Right atrium auricular region (tissue), 2 donors: ENCODE results near the gene THSD7A. TPM values are rescaled to one million over a fixed set of nuclear protein-coding genes. Genes with fewer than 3 reads are reported as not detected.

Source experiments
- DNase-seq: peaks from one replicate; pipeline ENCODE4 v3.0.0-alpha.2; 2019; ENCODE audit warnings: low spot score
- H3K27ac ChIP-seq, 2 donors: fragments of 200-600 bp; sonication (generic); 1 replicate in 1 of 2; 2 replicates in 1 of 2; pipeline ENCODE4 v1.5.1; 2016 to 2019
- H3K27me3 ChIP-seq, 2 donors: fragments of 200-600 bp; sonication (generic); one replicate each; pipeline versions ENCODE4 v1.5.1 to v1.6.0; 2017 to 2019
- H3K36me3 ChIP-seq: fragments of 200-600 bp; sonication (generic); one replicate; pipeline ENCODE4 v1.5.1; 2016
- H3K4me1 ChIP-seq, 2 donors: fragments of 200-600 bp; sonication (generic); one replicate each; pipeline versions ENCODE4 v1.5.1 to v1.6.0; 2017 to 2019
- H3K4me3 ChIP-seq, 2 donors: fragments of 200-600 bp; sonication (generic); 1 replicate in 1 of 2; 2 replicates in 1 of 2; pipeline ENCODE4 v1.5.1; 2017 to 2019; ENCODE audit warnings: mild to moderate bottlenecking in 1 of 2, moderate library complexity in 1 of 2
- H3K9me3 ChIP-seq, 2 donors: fragments of 200-600 bp; sonication (generic); one replicate each; pipeline ENCODE4 v1.5.1; 2019
- CTCF ChIP-seq, 2 donors: fragments of 200-600 bp; sonication (generic); IDR thresholded peaks; one replicate each; pipeline ENCODE4 v1.5.1; 2019; ENCODE audit warnings: antibody characterized with exemption in 2 of 2
- total RNA-seq, 2 donors: library from RNA; depleted of rRNA; stranded (reverse); fragments of >200 nt; gene quantifications; one replicate each; pipeline ENCODE4 v1.1.0, GENCODE V29; 2016

THSD7A gene
- total RNA-seq, 2 donors from 2014 or later, result 0.85 to 2.9 TPM

DNA sequence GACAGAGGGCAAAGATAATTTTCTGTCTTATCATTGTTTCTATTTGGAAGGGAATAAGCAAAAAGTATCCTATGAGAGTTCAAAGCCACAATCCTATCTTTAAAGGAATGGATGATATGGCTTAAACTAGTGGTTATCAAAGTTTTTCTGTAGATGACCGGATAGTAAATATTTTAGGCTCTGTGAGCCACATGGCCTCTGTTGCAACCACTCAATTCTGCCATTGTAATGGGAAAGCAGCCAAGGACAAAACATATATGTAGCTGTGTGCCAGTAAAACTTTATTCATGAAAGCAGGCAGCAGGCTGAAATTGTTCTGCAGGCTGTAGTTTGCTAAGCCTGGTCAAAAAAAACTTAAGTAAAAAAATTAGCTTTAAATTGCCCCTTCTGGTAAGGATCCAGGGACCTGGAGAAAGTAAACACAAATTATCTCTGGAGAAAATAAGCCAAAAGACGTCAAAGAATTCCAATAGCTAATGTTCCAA is 73.3 kb downstream of the THSD7A start:
- Histone ChIP-seq H3K9me3 (no peaks in the 10 kb centered on the region), H3K36me3 (no peaks in the 10 kb centered on the region), H3K27ac (no peak overlapping the region), H3K27me3 (no peaks in the 10 kb centered on the region), H3K4me1 (no peaks in the 10 kb centered on the region), H3K4me3 (no peak overlapping the region)
- TF ChIP-seq CTCF (IDR thresholded peaks at IDR 0.05), result no peak
- DNase-seq, result no peak

DNA sequence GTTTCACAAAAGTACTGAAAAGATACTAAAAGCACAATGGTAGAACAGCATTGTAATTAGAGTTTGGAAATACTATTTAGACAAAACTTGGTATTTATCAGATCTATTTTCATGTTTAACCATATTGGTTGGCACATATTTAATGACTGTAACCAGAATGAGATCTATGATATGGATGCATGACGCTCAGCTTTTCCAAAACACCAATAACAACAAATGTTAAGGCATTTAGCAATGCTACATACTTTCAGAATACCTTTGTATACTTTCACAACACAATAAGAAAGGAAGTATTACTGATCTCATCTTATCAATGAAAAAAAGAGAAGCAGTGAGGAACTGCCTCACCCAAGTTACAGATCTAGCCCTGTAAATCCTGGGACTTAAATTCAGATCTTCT is 74.8 kb downstream of the THSD7A start:
- Histone ChIP-seq H3K36me3 (no peaks in the 10 kb centered on the region), H3K27ac (no peak overlapping the region), H3K4me1 (no peaks in the 10 kb centered on the region), H3K9me3 (no peaks in the 10 kb centered on the region), H3K4me3 (no peak overlapping the region), H3K27me3 (no peaks in the 10 kb centered on the region)
- no peak for DNase-seq
- no peak for TF ChIP-seq CTCF (IDR thresholded peaks at IDR 0.05)

DNA sequence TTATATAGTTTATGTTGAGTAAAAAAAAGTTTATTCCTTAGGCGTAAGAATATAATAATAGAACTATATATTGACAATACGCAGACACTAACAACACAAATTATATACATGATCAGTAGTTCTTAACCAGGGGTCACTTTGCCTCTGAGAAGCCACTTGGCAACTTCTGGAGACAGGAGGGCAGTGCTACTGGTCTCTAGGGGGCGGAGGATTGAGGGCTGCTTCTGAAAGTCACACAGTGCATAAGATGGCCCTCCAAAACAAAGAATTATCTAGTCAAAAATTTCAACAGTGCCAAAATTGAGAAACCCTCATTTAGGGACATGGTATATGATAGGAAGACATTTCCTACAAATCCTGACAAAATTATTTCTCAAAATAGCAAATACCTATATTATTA is 77.1 kb downstream of the THSD7A start:
- no peak overlapping the region for H3K4me3 ChIP-seq
- no peak for DNase-seq
- no peaks in the 10 kb centered on the region for H3K4me1 ChIP-seq
- H3K36me3 ChIP-seq, result no peaks in the 10 kb centered on the region
- no peaks in the 10 kb centered on the region for H3K27me3 ChIP-seq
- H3K27ac ChIP-seq, result no peak overlapping the region
- no peak for TF ChIP-seq CTCF (IDR thresholded peaks at IDR 0.05)
- H3K9me3 ChIP-seq, result no peaks in the 10 kb centered on the region

GRCh38 chr7:11754123-11754522 is 77.9 kb downstream of the THSD7A start:
- Histone ChIP-seq H3K4me1 (no peaks in the 10 kb centered on the region), H3K9me3 (no peaks in the 10 kb centered on the region), H3K27ac (no peak overlapping the region), H3K27me3 (no peaks in the 10 kb centered on the region), H3K4me3 (no peak overlapping the region), H3K36me3 (no peaks in the 10 kb centered on the region)
- no peak for DNase-seq
- no peak for TF ChIP-seq CTCF (IDR thresholded peaks at IDR 0.05)

DNA sequence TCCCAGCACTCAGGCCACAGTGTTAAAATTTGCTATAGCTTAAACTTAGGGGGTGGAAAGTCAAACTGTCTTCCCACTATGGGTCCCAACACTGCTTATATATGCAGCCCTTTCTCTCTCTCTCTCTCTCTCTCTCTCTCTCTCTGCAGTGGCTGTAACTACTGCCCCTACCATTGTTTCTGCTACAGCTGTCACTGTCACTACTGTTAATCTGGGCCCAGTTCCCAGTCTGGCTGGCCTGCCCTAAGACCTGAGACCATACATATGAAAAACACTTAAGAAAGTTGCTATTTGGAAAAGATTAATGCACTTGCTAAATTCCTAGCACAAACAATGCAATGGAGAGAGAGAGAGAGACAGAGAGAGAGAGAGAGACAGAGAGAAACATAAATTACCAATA is 78.6 kb downstream of the THSD7A start:
- Histone ChIP-seq H3K36me3 (no peaks in the 10 kb centered on the region), H3K27me3 (no peaks in the 10 kb centered on the region), H3K9me3 (no peaks in the 10 kb centered on the region), H3K27ac (no peak overlapping the region), H3K4me1 (no peaks in the 10 kb centered on the region), H3K4me3 (no peak overlapping the region)
- DNase-seq, result no peak
- no peak for TF ChIP-seq CTCF (IDR thresholded peaks at IDR 0.05)

GRCh38 chr7:11751807-11752389 is 80.1 kb downstream of the THSD7A start:
- H3K27me3 ChIP-seq, result no peaks in the 10 kb centered on the region
- no peak for TF ChIP-seq CTCF (IDR thresholded peaks at IDR 0.05)

More at GRCh38 chr7:11751807-11752389, 80.1 kb downstream of the THSD7A start:
- Histone ChIP-seq H3K4me1 (no peaks in the 10 kb centered on the region), H3K4me3 (no peak overlapping the region), H3K36me3 (no peaks in the 10 kb centered on the region), H3K27ac (no peak overlapping the region), H3K9me3 (no peaks in the 10 kb centered on the region)
- no peak for DNase-seq
